GM19455 (cell line): ENCODE measurements around the gene DCTN5.

Experiments
- ATAC-seq: cut with Tn5 transposase; IDR thresholded peaks from one replicate; pipeline ENCODE4 v1.9.1; 2021; ENCODE audit not compliant: unreplicated experiment

Gene DCTN5

DNA sequence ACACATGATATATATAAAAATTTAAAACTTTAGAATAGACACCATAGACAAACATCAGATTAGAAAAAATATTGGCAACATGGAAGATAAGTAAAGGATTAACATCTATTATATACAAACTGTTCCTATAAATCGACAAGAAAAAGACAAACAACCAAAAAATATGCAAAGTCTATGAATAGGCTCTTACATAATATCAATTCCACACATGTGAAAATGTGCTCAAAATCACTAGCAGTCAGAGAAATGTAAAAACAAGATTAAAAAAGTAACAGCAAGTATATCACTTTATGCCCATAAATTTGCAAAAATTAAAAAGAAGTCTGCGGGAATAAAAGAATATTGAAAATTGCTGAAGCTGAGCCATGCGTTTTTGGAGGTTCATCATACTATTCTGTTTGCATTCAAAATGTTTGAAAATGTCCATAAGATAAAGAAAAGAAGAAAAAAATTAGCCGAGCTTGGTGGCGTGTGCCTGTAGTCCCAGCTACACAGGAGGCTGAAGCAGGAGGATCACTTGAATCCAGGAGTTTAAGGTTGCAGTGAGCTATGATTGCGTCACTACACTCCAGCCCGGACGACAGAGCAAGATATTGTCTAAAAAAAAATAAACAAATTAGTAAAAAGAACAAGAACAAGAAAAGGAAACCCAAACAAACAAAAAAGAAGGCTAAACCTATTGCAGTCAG, 83.0 kb downstream of the DCTN5 start:
- ATAC-seq = no peak

DNA sequence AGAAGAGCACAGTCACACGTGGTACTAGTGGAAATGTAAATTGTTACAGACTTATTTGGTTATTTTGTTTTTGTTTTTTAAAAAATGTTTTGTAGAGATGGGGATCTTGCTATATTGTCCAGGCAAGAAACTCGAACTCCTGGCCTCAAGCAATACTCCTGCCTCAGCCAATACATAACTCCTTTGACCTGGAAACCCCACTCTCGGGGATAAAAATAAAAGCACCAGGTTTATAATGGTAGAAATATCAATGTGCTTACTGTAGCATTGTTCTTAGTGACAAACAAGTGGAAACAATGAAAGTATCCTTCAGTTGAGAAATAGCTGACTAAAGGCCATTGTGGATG, 83.5 kb downstream of the DCTN5 start:
- ATAC-seq = no peak

DNA sequence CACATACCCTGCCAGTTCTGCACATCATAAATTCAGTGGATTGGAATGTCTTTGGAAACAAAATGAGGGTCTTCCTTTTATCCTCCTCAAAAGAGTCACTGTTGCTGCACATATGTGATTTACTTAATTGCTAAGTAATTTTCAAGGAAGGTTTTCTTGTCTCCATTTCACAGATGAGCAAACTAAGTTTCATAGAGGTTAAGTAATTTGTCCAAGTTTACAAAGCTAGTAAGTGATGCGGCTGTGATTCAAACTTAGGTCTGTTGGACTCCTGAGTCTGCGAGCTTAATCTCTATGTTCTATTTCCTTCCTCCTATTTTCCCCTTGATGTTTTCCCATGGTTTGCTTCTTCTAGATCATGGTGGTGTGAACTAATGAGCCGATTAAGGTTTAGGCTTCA, 85.4 kb downstream of the DCTN5 start:
- no peak for ATAC-seq
